Progenitor cell of endocrine pancreas (in vitro differentiated cells): ENCODE measurements around the gene CEBPA. TPM values are rescaled to one million over a fixed set of nuclear protein-coding genes. Genes with fewer than 3 reads are reported as not detected.

Experiments
- DNase-seq: peaks from one replicate; pipeline ENCODE4 v3.0.0; 2021; ENCODE audit warnings: low spot score; ENCODE audit not compliant: unreplicated experiment
- H3K27ac Mint-ChIP-seq: 2 replicates; pipeline ENCODE4 v1.8.0; 2021; ENCODE audit warnings: mild to moderate bottlenecking, moderate library complexity, mixed read lengths
- H3K27me3 Mint-ChIP-seq: 2 replicates; pipeline ENCODE4 v1.8.0; 2021; ENCODE audit warnings: mixed read lengths
- H3K36me3 Mint-ChIP-seq: 2 replicates; pipeline ENCODE4 v1.8.0; 2022; ENCODE audit warnings: mixed read lengths; ENCODE audit not compliant: insufficient read depth
- H3K4me1 Mint-ChIP-seq: 2 replicates; pipeline ENCODE4 v1.8.0; 2021; ENCODE audit warnings: low read depth, mixed read lengths
- H3K4me3 Mint-ChIP-seq: 2 replicates; pipeline ENCODE4 v1.8.0; 2021; ENCODE audit warnings: low read depth, mild to moderate bottlenecking, moderate library complexity, mixed read lengths
- H3K9me3 Mint-ChIP-seq: 2 replicates; pipeline ENCODE4 v1.8.0; 2021; ENCODE audit warnings: low read depth, mixed read lengths
- total RNA-seq: library from RNA; stranded (reverse); gene quantifications from 2 replicates; pipeline ENCODE4 v1.2.1, GENCODE V29; 2021
- TF ChIP-seq, protein P1 (sequence below): fragments of 200-600 bp; sonication (generic); IDR thresholded peaks from one replicate; pipeline ENCODE4 v1.5.0; 2021; ENCODE audit warnings: antibody characterized with exemption, mild to moderate bottlenecking; ENCODE audit not compliant: unreplicated experiment

Gene CEBPA
- total RNA-seq, 1 donor from 2014 or later, result 12.3 TPM

DNA sequence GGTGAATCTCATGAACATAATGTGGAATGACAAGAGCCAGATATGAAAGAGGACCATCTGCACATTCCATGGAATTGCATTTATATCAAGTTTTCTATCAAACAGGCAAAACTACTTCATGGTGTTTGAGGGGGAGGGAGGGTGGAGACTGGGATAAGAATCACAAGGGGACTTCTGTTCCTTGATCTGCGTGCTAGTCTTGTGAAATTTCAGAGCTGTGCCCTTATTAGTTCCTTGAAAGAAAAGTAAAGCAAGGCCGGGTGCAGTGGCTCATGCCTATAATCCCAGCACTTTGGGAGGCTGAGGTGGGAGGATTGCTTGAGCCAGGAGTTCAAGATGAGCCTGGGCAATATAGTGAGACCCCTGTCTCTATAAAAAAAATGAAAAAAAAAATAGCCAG lies 41.0 kb upstream of the CEBPA start:
- Mint-ChIP-seq H3K27ac (no peak overlapping the region), H3K27me3 (peaks cover 44% of the 10 kb centered on the region), H3K4me1 (no peaks in the 10 kb centered on the region), H3K9me3 (no peaks in the 10 kb centered on the region), H3K4me3 (no peak overlapping the region), H3K36me3 (no peaks in the 10 kb centered on the region)
- no peak for DNase-seq
- TF ChIP-seq, protein P1, sequence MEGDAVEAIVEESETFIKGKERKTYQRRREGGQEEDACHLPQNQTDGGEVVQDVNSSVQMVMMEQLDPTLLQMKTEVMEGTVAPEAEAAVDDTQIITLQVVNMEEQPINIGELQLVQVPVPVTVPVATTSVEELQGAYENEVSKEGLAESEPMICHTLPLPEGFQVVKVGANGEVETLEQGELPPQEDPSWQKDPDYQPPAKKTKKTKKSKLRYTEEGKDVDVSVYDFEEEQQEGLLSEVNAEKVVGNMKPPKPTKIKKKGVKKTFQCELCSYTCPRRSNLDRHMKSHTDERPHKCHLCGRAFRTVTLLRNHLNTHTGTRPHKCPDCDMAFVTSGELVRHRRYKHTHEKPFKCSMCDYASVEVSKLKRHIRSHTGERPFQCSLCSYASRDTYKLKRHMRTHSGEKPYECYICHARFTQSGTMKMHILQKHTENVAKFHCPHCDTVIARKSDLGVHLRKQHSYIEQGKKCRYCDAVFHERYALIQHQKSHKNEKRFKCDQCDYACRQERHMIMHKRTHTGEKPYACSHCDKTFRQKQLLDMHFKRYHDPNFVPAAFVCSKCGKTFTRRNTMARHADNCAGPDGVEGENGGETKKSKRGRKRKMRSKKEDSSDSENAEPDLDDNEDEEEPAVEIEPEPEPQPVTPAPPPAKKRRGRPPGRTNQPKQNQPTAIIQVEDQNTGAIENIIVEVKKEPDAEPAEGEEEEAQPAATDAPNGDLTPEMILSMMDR, result no peak

DNA sequence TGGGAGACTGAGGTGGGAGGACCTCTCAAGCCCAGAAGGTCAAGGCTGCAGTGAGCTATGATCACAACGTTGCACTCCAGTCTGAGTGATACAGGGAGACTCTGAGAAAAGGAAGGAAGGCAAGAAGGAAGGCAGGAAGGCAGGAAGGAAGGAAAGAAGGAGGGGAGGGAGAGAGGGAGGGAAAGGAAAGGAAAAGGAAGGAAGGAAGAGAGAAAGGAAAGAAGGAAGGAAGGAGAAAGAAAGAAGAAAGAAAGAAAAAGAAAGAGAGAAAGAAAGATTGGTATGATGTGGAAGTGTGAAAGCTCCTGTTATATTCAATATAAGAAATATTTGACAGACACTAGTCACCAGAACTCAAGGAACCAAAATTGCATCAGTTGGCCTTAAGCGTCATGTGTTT lies 38.7 kb upstream of the CEBPA start:
- no peaks in the 10 kb centered on the region for H3K4me1 Mint-ChIP-seq
- DNase-seq, result no peak
- H3K27ac Mint-ChIP-seq, result no peak overlapping the region
- H3K36me3 Mint-ChIP-seq, result no peaks in the 10 kb centered on the region
- peaks cover 41% of the 10 kb centered on the region for H3K27me3 Mint-ChIP-seq
- TF ChIP-seq, protein P1, result no peak
- H3K4me3 Mint-ChIP-seq, result no peak overlapping the region
- no peaks in the 10 kb centered on the region for H3K9me3 Mint-ChIP-seq

DNA sequence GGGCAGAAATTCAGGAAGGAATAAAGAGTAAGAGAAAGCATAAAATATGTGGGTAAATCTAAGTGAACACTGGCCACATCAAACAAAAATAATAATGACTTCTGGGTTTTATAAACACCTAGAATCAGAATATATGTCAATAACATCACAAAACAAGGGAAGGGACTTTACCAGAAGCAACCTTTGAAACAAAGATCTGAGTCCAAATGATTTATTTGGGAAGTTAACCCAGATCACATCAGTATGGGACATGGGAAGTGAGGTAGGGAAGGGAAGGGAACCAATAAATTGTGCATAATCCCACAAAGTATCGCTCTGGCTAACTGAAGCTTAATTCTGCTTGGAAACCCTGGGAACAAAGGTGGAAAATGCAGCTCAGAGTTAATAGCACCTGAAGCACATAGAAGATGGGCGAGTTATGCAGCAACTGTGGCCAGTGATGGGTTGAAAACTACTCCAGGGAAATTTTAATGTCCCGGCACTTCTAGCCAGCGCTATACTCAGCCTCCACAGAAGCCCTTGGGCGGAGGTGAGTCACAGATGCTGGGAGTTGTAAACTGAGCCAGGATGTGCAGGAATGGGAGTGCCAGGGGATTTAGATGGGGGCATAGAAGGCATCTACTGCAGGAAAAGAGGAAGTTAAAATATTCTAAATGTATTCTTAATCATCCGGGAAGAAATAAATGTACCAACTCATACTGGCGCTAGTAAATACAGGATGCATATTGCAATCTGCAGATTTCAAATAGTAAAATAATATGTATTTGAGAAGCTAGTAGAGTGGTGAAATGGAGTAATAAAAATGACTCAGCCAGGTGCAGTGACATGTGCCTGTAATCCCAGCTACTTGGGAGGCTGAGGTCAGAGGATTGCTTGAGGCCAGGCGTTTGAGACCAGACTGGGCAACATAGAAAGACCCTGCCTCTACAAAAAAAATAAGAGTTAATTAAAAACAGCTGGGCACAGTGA lies 37.0 kb upstream of the CEBPA start:
- DNase-seq, result no peak
- Mint-ChIP-seq H3K4me3 (no peak overlapping the region), H3K9me3 (no peaks in the 10 kb centered on the region), H3K27me3 (peaks cover 31% of the 10 kb centered on the region), H3K4me1 (no peaks in the 10 kb centered on the region), H3K36me3 (no peaks in the 10 kb centered on the region), H3K27ac (no peak overlapping the region)
- TF ChIP-seq, protein P1, result no peak

DNA sequence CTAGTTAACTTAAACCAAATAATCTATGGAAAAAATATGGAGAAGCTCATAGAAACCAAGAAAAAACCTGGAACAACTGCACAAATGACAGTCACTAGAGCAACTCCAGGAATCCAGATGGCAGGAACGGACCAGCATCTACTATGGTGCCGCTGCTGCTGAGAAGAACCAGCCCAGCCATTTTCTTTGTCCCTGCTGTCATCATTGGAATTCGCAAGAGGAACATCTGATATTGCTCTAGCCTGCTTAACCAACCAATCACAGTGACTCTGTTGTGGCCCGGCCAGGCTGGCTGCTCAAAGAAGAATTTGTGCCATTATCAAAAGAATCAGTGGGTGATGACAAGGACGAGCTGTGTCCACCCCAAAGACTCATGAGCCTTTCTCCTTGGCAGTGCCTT lies 33.1 kb upstream of the CEBPA start:
- DNase-seq, result no peak
- no peaks in the 10 kb centered on the region for H3K4me1 Mint-ChIP-seq
- TF ChIP-seq, protein P1, result no peak
- no peak overlapping the region for H3K27ac Mint-ChIP-seq
- H3K4me3 Mint-ChIP-seq, result no peak overlapping the region
- H3K36me3 Mint-ChIP-seq, result no peaks in the 10 kb centered on the region
- H3K27me3 Mint-ChIP-seq, result peaks cover 13% of the 10 kb centered on the region
- no peaks in the 10 kb centered on the region for H3K9me3 Mint-ChIP-seq

DNA sequence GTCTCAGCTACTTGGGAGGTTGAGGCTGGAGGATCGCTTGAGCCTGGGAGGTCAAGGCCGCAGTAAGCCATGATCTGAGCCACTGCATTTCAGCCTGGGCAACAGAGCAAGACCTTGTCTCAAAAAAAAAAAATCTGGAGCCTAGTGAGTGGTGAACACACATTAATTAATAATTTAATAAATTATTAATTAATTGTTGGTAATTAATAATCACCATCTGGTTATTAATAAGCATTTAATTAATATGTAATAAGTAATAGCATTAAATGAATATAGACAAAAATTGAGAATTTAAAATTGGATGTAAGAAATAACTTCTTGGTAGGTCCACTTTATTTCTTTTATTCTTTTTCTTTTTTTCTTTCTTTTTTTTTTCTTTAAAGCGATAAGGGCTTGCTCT lies 31.9 kb upstream of the CEBPA start:
- Mint-ChIP-seq H3K27me3 (peaks cover 13% of the 10 kb centered on the region), H3K36me3 (no peaks in the 10 kb centered on the region), H3K4me3 (no peak overlapping the region), H3K27ac (no peak overlapping the region), H3K4me1 (peaks cover 1% of the 10 kb centered on the region), H3K9me3 (no peaks in the 10 kb centered on the region)
- TF ChIP-seq, protein P1, result no peak
- DNase-seq, result no peak
